GM18909 (cell line): Measurements from ENCODE around the gene MXD1.

Experiments
- ATAC-seq: cut with Tn5 transposase; IDR thresholded peaks from one replicate; pipeline ENCODE4 v1.9.1; 2021; ENCODE audit warnings: mild to moderate bottlenecking; ENCODE audit not compliant: unreplicated experiment, poor library complexity

Gene MXD1

GRCh38 chr2:69975136-69975852, 60.4 kb downstream of the MXD1 start:
- ATAC-seq: no peak

GRCh38 chr2:69975853-69976462, 61.0 kb downstream of the MXD1 start:
- no peak for ATAC-seq

DNA sequence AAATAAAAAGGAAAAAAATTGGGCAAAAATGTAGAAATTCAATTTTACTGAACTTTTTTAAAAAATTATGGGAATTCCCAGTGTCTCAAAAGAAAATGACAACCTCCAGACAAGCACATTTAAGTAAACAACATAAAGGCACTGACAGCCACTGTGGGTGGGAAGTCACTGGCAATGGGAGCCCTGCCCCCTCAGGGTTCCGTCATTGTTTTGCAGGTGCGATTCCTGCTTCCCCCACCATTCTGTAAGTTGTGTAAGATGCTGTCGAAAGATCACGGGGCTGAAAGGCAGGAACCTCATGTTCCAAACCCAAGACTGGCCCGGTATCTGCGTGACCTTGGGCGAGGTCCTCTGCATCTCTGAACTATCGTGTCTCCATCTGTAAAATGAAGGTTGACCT, 62.3 kb downstream of the MXD1 start:
- no peak for ATAC-seq

DNA sequence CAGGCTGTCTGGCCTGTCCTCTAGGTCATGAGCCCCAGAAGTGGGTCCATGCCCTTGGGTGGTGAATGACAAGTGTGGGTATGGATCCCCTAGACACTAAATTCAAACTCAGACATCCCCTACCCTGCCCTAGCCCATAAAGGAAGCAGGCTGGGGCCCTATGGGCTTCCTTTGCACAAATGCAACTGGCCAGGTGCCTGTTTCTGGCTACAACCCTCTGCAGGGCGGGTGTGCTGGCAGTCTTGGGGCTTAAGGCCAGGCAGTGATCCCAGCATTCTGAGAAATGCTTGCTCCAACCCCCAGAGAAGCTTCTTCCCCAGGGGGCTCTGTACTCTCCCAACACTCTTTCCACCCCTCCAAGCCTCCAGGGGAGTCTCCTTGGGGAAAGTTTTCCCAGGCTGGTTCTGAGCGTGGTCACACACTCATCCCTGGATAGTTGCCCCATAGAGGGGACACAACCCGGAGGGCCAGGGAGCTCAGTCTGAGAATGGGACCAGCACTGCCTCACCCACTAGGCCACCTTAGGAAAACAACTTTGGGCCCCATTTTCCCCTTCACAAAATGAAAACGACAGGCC, 63.1 kb downstream of the MXD1 start:
- ATAC-seq: no peak

DNA sequence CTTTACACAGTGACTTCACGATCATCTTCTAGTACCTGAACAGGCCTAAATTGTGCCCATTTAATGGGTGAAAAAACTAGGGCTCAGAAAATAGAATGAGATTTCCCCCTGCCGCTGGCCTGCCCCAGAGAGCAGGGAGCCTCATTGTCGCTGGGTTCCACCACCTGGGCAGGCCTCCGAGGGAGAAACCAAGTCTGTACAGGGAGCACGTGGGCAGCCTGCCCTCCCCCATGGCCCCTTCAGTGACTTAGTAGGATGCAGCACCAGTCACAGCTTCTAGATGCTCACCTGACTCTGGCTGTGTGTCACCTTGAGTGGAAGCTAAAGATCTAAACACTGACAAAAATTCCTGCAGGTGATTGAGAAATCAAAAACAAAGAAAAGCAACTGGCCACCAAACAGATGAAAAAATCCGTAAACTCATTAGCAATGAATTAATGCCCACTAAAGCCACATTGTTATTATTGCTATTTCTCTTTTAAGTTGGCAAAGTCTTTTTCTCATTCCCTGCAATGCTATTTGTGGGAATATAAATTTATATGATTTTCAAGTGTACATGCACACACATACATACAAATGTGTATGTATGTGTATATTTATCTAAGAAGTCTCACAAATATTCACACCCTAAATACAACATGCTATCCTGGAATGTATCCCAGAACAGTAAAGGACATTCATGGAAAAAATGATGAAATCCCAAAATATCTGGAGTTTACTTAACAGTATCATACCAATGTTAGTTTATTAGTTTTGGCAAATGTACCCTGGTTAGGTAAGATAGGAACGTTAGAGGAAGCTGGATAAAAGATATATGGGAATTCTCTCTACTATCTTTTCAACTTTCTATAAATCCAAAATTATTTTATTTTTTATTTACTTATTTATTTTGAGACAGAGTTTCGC, 65.2 kb downstream of the MXD1 start:
- no peak for ATAC-seq

GRCh38 chr2:69983392-69983966, 68.6 kb downstream of the MXD1 start:
- no peak for ATAC-seq

DNA sequence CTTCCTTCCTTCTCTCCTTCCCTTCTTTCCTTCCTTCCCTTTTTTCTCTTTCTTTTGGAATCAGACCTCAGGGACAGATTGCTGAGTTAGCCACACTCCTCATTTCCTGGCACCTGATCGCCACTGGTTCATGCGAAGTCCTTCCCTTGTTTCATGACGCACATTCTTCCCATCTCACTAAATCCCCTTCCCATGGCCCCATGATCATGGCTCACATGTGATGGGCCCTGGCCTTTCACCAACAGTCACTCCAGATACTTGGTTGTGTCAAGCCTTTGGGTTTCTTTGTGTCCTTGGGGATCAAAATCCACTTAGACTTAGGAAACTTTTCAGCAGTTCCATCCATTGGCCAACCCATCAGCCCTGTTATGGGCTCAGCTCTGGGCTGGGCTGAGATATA, 70.3 kb downstream of the MXD1 start:
- ATAC-seq: no peak

DNA sequence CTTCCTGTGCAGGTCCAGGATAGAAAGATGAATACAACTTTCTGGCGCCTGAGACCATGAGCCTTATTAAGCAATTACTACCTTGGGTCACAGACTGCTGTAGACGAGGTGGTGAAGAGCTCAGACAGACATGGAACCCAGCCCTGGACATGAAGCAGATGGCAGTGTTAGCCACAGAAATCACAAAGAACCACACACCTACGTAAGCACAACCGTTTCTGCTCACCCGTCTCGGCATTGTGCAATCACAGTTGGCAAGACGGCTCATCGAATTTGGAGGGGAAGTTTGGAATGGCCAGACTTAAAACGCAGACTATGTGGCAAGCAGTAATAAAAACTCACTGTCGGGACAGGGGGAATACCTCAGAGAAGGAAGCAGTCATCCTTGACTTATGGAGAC, 70.8 kb downstream of the MXD1 start:
- ATAC-seq: no peak

DNA sequence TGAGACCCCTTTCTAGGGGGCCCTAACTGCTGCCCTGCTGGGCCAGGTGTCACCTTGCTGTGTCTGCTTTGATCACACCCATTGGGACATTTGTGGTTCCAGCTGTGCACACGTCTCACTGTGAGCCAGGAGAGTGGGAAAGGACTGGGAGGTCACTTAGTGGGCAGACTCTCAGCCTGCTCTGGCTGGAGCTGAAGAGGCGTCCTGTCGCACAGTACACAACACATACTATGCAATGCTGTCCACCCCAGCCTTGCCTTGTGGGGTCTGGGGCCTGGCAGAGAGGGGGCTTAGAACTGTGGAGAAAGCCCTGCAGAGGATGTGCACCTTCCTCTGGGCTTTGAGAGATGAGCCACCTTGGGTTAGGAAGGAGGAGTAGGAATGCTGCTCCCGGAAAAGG, 71.8 kb downstream of the MXD1 start:
- ATAC-seq: no peak

DNA sequence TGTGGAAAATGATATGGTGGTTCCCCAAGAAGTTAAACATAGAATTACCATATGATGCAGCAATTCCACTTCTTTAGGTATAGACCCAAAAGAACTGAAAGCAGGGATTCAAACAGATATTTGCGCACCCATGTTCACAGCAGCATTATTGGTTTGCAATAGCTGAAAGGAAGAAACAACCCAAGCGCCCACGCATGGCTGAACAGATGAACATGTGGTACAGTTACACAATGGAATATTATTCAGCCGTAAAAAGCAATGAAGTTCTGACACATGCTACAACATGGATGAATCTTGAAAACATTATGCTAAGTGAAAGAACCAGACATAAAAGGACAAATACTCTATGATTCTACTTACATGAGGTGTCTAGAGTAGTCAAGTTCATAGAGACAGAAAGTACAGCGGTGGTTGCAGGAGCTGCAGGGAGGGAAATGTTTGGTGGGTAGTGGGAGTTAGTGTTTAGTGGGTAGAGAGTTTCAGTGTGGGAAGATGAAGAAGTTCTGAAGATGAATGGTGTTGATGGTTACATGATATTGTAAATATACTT, 73.3 kb downstream of the MXD1 start:
- ATAC-seq: no peak

- ATAC-seq: no peak
Observed at GRCh38 chr2:69989009-69989408, 74.1 kb downstream of the MXD1 start.

DNA sequence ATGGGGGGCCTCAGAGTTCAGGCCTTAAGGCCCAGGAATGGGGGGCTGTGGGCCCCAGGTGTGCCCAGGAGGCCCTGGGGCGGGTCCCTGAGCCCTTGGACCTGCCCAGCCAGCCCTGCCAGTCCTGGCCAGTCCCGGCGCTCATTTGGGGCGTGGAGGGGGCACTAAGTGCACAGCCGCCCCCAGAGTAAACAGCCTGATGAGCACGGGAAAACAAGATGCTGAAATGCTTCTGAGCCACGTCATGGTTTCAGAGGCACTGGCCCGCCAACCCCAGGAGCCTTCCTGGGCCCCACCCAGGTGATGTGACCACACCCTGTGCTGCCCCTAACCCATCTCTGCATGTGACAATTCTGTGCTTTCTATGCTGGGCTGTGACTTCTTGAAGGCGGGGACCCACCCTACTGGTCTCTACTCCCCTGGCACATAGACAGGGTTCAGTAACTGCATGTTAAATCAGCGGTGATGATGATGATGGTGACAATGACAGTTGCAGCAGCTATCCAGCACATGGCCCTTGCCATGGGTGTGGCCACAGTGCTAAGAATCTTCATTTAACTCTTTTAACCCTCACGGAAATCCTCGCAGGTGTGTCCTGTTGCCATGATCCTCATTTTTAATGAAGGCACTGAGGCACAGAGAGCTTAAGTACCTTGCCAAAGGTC, 74.7 kb downstream of the MXD1 start:
- ATAC-seq: no peak
